Measurements from ENCODE around the gene MATN3.
A peak's percentile ranks its signal among the peaks of the same experiment; 100 is the strongest.

MATN3 gene

GRCh38 chr2:20035955-20036666 is 23.6 kb upstream of the MATN3 start:
- no peak for DNase-seq

GRCh38 chr2:20034821-20035220 is 22.4 kb upstream of the MATN3 start:
- no peak for DNase-seq

- DNase-seq: no peak
Observed at GRCh38 chr2:20034218-20034617, 21.8 kb upstream of the MATN3 start.

GRCh38 chr2:20033322-20033721 is 20.9 kb upstream of the MATN3 start:
- DNase-seq: no peak

GRCh38 chr2:20030224-20030623 is 17.8 kb upstream of the MATN3 start:
- no peak for DNase-seq

- DNase-seq: no peak
Observed at GRCh38 chr2:20027705-20028434, 15.4 kb upstream of the MATN3 start.

- DNase-seq: no peak
Observed at GRCh38 chr2:20027260-20027677, 14.8 kb upstream of the MATN3 start.

GRCh38 chr2:20025065-20025786 is 12.8 kb upstream of the MATN3 start:
- DNase-seq: no peak

GRCh38 chr2:20023688-20024087 is 11.2 kb upstream of the MATN3 start:
- no peak for DNase-seq

- no peak for DNase-seq
Observed at GRCh38 chr2:20021405-20022009, 9.0 kb upstream of the MATN3 start.

GRCh38 chr2:20019747-20020146 is 7.3 kb upstream of the MATN3 start:
- DNase-seq: no peak

GRCh38 chr2:20018601-20019152 is 6.2 kb upstream of the MATN3 start:
- no peak for DNase-seq

GRCh38 chr2:20016346-20016745 is 3.9 kb upstream of the MATN3 start:
- no peak for DNase-seq

GRCh38 chr2:20015482-20016083 is 3.1 kb upstream of the MATN3 start:
- peak in 1 of 2 donors; percentile 48 for DNase-seq

- no peak for DNase-seq
Observed at GRCh38 chr2:20013126-20013849, 820 bp upstream of the MATN3 start.

GRCh38 chr2:20012032-20012281 is 511 bp downstream of the MATN3 start:
- DNase-seq: no peak

- no peak for DNase-seq
Observed at GRCh38 chr2:20011276-20012031, 1.0 kb downstream of the MATN3 start.

GRCh38 chr2:20008703-20009102 is 3.8 kb downstream of the MATN3 start:
- DNase-seq: no peak

GRCh38 chr2:20005891-20006470 is 6.5 kb downstream of the MATN3 start:
- DNase-seq: no peak

- DNase-seq: no peak
Observed at GRCh38 chr2:20005067-20005627, 7.3 kb downstream of the MATN3 start.

- no peak for DNase-seq
Observed at GRCh38 chr2:20001361-20001863, 11.1 kb downstream of the MATN3 start.

All from CD4-positive, alpha-beta T cell treated with Interferon alpha-2 for 1 hour (primary cell).